Panc1 (cell line): ENCODE data around the gene CCDC178. TPM values are rescaled to one million over a fixed set of nuclear protein-coding genes. Genes with fewer than 3 reads are reported as not detected.

ENCODE experiments used
- ATAC-seq: fragments of 200-7000 bp; cut with Tn5 transposase; 2 replicates; pipeline ENCODE4 v1.9.1; 2020; ENCODE audit warnings: mild to moderate bottlenecking, moderate library complexity
- BruUV-seq: library from RNA; stranded (reverse); fragments of 400-500 nt; replicated peaks from 2 replicates; lab custom pipeline; 2021; lab: Mats Ljungman, UMichigan
- CTCF ChIA-PET: fragments of 300-600 bp; sonication (Branson Sonifier 250); formaldehyde crosslinking; loops from one replicate; lab custom pipeline; 2022; ENCODE audit warnings: antibody characterized with exemption; lab: Charles Lee
- POLR2A ChIA-PET: fragments of 300-600 bp; sonication (Branson Sonifier 250); formaldehyde crosslinking; loops from one replicate; lab custom pipeline; 2022; ENCODE audit warnings: antibody characterized with exemption; lab: Charles Lee
- DNase-seq: peaks from one replicate; pipeline ENCODE4 v3.0.0-alpha.2; 2010; ENCODE audit warnings: low read depth, low spot score
- H3K27ac ChIP-seq: 2 replicates; pipeline ENCODE4 v1.5.1; 2011; ENCODE audit warnings: mild to moderate bottlenecking, low read length, inconsistent platforms
- H3K27me3 ChIP-seq: fragments of 200-500 bp; sonication (Bioruptor generic); 2 replicates; pipeline ENCODE4 v1.6.0; 2014; ENCODE audit warnings: low read length, inconsistent platforms; ENCODE audit not compliant: control insufficient read depth, insufficient read depth
- H3K36me3 ChIP-seq: fragments of 200-500 bp; sonication (Bioruptor generic); 2 replicates; pipeline ENCODE4 v1.5.1; 2014; ENCODE audit warnings: inconsistent platforms, mild to moderate bottlenecking, low read length, moderate library complexity; ENCODE audit not compliant: control insufficient read depth, insufficient read depth
- H3K4me1 ChIP-seq: 2 replicates; pipeline ENCODE4 v1.5.1; 2011; ENCODE audit warnings: inconsistent platforms, mild to moderate bottlenecking, low read length, moderate library complexity; ENCODE audit not compliant: control insufficient read depth, insufficient read depth
- H3K4me3 ChIP-seq, 2 experiments: 2 replicates each; pipeline ENCODE4 v1.5.1; 2011 to 2012; ENCODE audit warnings: low read depth in 2 of 2, low read length in 2 of 2, mild to moderate bottlenecking in 2 of 2, inconsistent platforms in 1 of 2, moderate library complexity in 1 of 2
- H3K9me3 ChIP-seq: fragments of 200-500 bp; sonication (Bioruptor generic); 2 replicates; pipeline ENCODE4 v1.5.1; 2014; ENCODE audit warnings: low read depth, mild to moderate bottlenecking, inconsistent platforms, low read length, moderate library complexity; ENCODE audit not compliant: control insufficient read depth, insufficient read depth
- POLR2AphosphoS5 ChIP-seq: IDR thresholded peaks from 2 replicates; pipeline ENCODE4 v1.6.1; 2012; ENCODE audit warnings: mild to moderate bottlenecking, low read depth, low read length, moderate library complexity
- SIN3A ChIP-seq: IDR thresholded peaks from 2 replicates; pipeline ENCODE4 v1.6.1; 2012; ENCODE audit warnings: low read depth, mild to moderate bottlenecking, low read length, moderate library complexity, borderline replicate concordance; ENCODE audit not compliant: insufficient read depth
- TCF7L2 ChIP-seq: IDR thresholded peaks from 2 replicates; pipeline ENCODE4 v1.6.1; 2011; ENCODE audit warnings: mild to moderate bottlenecking, low read depth, low read length, inconsistent platforms
- in situ Hi-C: cut with HindIII; loops from 2 replicates; pipeline ENCODE4 v1.10.0; 2016; ENCODE audit warnings: low sequenced_read_pairs, low pct_unique_long_range_greater_than_20kb
- intact Hi-C: fragments of 100-400 bp; cut with micrococcal nuclease; formaldehyde crosslinking; loops from one replicate; pipeline ENCODE4 v1.10.0; 2022; ENCODE audit not compliant: unreplicated experiment
- total RNA-seq: library from RNA; stranded (reverse); gene quantifications from one replicate; pipeline ENCODE4 v1.2.1, GENCODE V29; 2021; ENCODE audit not compliant: unreplicated experiment
- TF ChIP-seq, protein P1 (sequence below), 2 experiments: IDR thresholded peaks; 2 replicates each; pipeline ENCODE4 v1.6.1; 2011 to 2012; ENCODE audit warnings: low read depth in 2 of 2, control low read depth in 1 of 2, low read length in 1 of 2, mild to moderate bottlenecking in 1 of 2, moderate library complexity in 1 of 2; ENCODE audit not compliant: insufficient read depth in 1 of 2
- TF ChIP-seq, protein P2 (sequence below): fragments of 450-650 bp; IDR thresholded peaks from 2 replicates; pipeline ENCODE4 v1.5.1; 2017; ENCODE audit warnings: mild to moderate bottlenecking

The CCDC178 gene
- total RNA-seq, 1 experiment from 2014 or later = not detected

DNA sequence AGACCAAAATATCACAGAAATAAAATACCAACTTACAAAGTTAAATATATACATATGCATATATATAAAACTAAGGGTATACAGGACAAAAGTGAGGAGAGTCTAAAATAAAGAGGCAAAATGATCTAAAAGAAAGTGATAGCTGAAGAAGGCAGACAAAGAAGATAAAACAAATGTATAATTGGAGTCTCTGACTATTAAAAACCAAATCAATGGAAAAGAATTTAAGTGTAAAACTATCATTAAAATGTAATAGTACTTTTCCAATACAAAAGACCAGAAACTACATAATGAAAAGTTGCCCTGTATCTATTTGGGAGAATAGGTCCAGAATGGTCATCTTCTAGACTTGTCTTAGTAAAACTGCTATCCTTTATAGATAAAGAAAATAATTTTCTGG is 400.3 kb downstream of the CCDC178 start:
- ATAC-seq (no peak), DNase-seq (no peak)
- H3K9me3 ChIP-seq = peaks cover 12% of the 10 kb centered on the region; the same call in 1 of the 2 replicates
- no peaks in the 10 kb centered on the region for H3K27me3 ChIP-seq
- H3K36me3 ChIP-seq = no peaks in the 10 kb centered on the region
- in situ Hi-C loops (no loop called here), intact Hi-C loops (no loop called here)
- H3K27ac ChIP-seq = no peak overlapping the region
- no TSS peak for BruUV-seq
- ChIA-PET CTCF (no interaction called here), POLR2A (no interaction called here)
- H3K4me1 ChIP-seq = no peaks in the 10 kb centered on the region
- TF ChIP-seq, protein P1, sequence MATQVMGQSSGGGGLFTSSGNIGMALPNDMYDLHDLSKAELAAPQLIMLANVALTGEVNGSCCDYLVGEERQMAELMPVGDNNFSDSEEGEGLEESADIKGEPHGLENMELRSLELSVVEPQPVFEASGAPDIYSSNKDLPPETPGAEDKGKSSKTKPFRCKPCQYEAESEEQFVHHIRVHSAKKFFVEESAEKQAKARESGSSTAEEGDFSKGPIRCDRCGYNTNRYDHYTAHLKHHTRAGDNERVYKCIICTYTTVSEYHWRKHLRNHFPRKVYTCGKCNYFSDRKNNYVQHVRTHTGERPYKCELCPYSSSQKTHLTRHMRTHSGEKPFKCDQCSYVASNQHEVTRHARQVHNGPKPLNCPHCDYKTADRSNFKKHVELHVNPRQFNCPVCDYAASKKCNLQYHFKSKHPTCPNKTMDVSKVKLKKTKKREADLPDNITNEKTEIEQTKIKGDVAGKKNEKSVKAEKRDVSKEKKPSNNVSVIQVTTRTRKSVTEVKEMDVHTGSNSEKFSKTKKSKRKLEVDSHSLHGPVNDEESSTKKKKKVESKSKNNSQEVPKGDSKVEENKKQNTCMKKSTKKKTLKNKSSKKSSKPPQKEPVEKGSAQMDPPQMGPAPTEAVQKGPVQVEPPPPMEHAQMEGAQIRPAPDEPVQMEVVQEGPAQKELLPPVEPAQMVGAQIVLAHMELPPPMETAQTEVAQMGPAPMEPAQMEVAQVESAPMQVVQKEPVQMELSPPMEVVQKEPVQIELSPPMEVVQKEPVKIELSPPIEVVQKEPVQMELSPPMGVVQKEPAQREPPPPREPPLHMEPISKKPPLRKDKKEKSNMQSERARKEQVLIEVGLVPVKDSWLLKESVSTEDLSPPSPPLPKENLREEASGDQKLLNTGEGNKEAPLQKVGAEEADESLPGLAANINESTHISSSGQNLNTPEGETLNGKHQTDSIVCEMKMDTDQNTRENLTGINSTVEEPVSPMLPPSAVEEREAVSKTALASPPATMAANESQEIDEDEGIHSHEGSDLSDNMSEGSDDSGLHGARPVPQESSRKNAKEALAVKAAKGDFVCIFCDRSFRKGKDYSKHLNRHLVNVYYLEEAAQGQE (IDR thresholded peaks at IDR 0.05; ENCODE audit: insufficient read depth in 1 of 2, low read depth in 2 of 2, low read length in 1 of 2) = no peak
- no peak for TF ChIP-seq POLR2AphosphoS5
- TF ChIP-seq, protein P2, sequence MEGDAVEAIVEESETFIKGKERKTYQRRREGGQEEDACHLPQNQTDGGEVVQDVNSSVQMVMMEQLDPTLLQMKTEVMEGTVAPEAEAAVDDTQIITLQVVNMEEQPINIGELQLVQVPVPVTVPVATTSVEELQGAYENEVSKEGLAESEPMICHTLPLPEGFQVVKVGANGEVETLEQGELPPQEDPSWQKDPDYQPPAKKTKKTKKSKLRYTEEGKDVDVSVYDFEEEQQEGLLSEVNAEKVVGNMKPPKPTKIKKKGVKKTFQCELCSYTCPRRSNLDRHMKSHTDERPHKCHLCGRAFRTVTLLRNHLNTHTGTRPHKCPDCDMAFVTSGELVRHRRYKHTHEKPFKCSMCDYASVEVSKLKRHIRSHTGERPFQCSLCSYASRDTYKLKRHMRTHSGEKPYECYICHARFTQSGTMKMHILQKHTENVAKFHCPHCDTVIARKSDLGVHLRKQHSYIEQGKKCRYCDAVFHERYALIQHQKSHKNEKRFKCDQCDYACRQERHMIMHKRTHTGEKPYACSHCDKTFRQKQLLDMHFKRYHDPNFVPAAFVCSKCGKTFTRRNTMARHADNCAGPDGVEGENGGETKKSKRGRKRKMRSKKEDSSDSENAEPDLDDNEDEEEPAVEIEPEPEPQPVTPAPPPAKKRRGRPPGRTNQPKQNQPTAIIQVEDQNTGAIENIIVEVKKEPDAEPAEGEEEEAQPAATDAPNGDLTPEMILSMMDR = no peak
- TF ChIP-seq TCF7L2 = no peak
- no peak for TF ChIP-seq SIN3A
- no peak overlapping the region for H3K4me3 ChIP-seq

DNA sequence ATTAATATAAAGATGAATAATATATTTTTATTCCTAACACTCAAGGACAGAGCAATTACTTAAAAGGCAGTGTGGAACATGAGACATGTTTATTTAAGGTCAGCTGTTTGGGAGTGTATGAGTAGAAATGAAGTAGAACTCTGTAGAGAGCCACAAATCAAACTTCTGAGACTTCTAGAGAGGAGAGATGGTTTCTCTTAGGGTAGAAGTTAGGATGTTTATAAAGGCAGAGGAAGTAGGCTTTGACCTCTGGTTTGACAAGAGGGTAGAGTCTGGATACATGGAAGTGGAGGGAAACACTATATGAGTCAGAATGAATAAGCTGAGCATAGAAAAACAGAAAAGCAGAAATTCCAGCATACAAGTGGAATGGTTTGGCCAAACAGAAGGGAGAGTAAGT is 405.6 kb downstream of the CCDC178 start:
- POLR2A ChIA-PET = no interaction called here
- CTCF ChIA-PET = no interaction called here

More for the DNA sequence above, 405.6 kb downstream of the CCDC178 start:
- Histone ChIP-seq H3K27ac (no peak overlapping the region), H3K27me3 (no peaks in the 10 kb centered on the region), H3K9me3 (peaks cover 6% of the 10 kb centered on the region; the same call in 1 of the 2 replicates), H3K36me3 (no peaks in the 10 kb centered on the region), H3K4me1 (no peaks in the 10 kb centered on the region), H3K4me3 (no peak overlapping the region)
- TF ChIP-seq TCF7L2 = no peak
- TF ChIP-seq POLR2AphosphoS5 = no peak
- no peak for TF ChIP-seq SIN3A
- TF ChIP-seq, protein P1 (IDR thresholded peaks at IDR 0.05; ENCODE audit: insufficient read depth in 1 of 2, low read depth in 2 of 2, low read length in 1 of 2) = no peak
- TF ChIP-seq, protein P2 = no peak
- ATAC-seq = no peak
- intact Hi-C loops = no loop called here
- no peak for DNase-seq
- BruUV-seq = no TSS peak
- in situ Hi-C loops = no loop called here
